Effector memory CD8-positive, alpha-beta T cell (primary cell): Measurements from ENCODE around the gene SPAG9.
A peak's percentile ranks its signal among the peaks of the same experiment; 100 is the strongest.

ENCODE experiments used
- ATAC-seq: fragments of 150-1000 bp; cut with Tn5 transposase; replicated peaks from 2 replicates; pipeline ENCODE4 v1.10.0; 2021; ENCODE audit warnings: mild to moderate bottlenecking, moderate library complexity
- DNase-seq, 3 experiments: peaks; one replicate each; pipeline ENCODE4 v3.0.0; 2021
- H3K27ac Mint-ChIP-seq, 2 donors: one replicate each; pipeline ENCODE4 v1.8.0; 2022; ENCODE audit warnings: mild to moderate bottlenecking in 2 of 2, mixed read lengths in 2 of 2, moderate library complexity in 2 of 2
- H3K27me3 Mint-ChIP-seq, 2 donors: one replicate each; pipeline ENCODE4 v1.8.0; 2022; ENCODE audit warnings: mixed read lengths in 2 of 2
- H3K36me3 Mint-ChIP-seq: one replicate; pipeline ENCODE4 v1.8.0; 2022; ENCODE audit warnings: mild to moderate bottlenecking, moderate library complexity, mixed read lengths; ENCODE audit not compliant: insufficient read depth
- H3K4me1 Mint-ChIP-seq, 2 donors: one replicate each; pipeline ENCODE4 v1.8.0; 2022; ENCODE audit warnings: low read depth in 2 of 2, mixed read lengths in 2 of 2
- H3K4me3 Mint-ChIP-seq, 2 donors: one replicate each; pipeline ENCODE4 v1.8.0; 2022; ENCODE audit warnings: mild to moderate bottlenecking in 2 of 2, mixed read lengths in 2 of 2, moderate library complexity in 2 of 2
- H3K9me3 Mint-ChIP-seq, 2 donors: one replicate each; pipeline ENCODE4 v1.8.0; 2022; ENCODE audit warnings: mixed read lengths in 2 of 2

Gene SPAG9

DNA sequence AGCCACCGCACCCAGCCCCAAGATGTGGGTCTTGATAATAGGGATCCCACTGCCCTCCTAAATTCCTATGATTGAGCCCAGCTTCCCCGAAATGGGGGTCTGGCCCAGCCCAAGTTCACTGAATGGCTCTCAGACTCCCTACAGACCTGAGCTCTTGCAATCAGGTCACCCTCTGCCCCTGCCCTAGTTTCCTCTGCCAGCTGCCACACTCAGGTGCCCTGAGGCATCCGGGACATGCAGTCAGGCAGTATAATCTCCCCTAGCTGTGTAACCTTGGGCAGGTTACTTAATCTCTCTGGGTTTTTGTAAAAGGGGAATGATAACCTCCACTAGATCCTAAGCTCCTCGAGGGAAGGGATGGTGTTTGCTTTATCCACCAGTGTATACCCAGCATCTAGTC is 193.4 kb downstream of the SPAG9 start:
- Mint-ChIP-seq H3K9me3 (no peaks in the 10 kb centered on the region), H3K27ac (peak overlapping the region in 1 of 2 donors; percentile 95), H3K27me3 (no peaks in the 10 kb centered on the region), H3K4me3 (peak overlapping the region in 1 of 2 donors; percentile 11), H3K36me3 (peaks cover 11% of the 10 kb centered on the region), H3K4me1 (peaks cover 23 to 44% of the 10 kb centered on the region in 2 donors)
- ATAC-seq (peak; percentile 68), DNase-seq (peak in 2 of 3 experiments; percentile 26 to 33)

DNA sequence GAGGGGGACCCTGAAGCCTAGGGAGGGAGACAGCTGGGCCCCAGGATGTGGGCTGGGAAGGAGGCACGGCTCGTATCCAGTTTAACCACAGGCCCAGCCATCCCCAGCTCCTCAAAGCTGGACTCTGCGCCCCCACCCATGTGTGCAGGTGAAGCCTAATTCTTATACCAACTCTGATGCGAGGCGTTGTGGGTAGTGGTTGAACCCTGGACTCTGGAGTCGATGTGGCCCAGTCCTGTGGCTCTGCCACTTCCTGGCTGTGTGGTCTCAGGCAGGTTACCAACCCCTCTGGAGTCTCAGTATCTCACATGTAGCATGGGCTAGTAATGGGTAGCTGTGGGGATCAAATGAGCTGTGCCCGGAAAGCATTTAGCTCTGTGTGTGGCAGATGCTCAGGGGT is 194.1 kb downstream of the SPAG9 start:
- peaks cover 4% of the 10 kb centered on the region for H3K36me3 Mint-ChIP-seq
- peaks cover 19 to 49% of the 10 kb centered on the region in 2 donors for H3K4me1 Mint-ChIP-seq
- H3K27me3 Mint-ChIP-seq = no peaks in the 10 kb centered on the region
- ATAC-seq (peak; percentile 42), DNase-seq (no peak)
- H3K4me3 Mint-ChIP-seq = peak overlapping the region in 1 of 2 donors; percentile 27
- peak overlapping the region in 1 of 2 donors; percentile 95 for H3K27ac Mint-ChIP-seq
- no peaks in the 10 kb centered on the region for H3K9me3 Mint-ChIP-seq

DNA sequence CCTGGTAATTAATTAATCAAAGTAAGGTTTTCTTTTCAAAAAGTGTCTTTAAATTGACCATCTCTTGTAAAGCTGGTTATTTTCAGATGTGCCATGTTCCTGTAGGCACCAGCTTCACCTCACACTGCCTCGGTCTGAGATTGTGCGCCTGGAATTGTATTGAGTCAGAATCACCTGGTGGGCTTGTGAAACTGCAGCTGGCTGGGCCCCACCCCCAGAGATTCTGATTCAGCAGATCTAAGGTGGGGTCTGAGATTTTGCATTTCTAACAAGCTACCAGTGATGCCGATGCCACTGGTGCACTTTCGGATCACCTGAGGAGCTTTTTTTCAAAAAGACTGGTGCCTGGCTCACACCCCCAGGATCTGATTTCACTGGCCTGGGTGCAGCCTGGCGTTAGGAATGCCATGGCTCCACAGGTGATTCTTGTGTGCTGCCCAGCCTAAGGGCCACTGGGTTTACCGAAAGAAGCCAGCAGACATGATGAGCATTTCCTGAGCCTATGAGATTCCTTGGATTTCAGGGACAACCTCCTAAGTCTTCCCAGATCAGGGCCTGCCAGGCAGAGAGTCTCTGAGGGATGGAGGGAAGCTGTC is 195.3 kb downstream of the SPAG9 start:
- Mint-ChIP-seq H3K4me3 (no peak overlapping the region), H3K4me1 (peaks cover 15 to 44% of the 10 kb centered on the region in 2 donors), H3K36me3 (no peaks in the 10 kb centered on the region), H3K27me3 (no peaks in the 10 kb centered on the region), H3K27ac (peak overlapping the region in 1 of 2 donors; percentile 99), H3K9me3 (no peaks in the 10 kb centered on the region)
- ATAC-seq = no peak
- DNase-seq = no peak

DNA sequence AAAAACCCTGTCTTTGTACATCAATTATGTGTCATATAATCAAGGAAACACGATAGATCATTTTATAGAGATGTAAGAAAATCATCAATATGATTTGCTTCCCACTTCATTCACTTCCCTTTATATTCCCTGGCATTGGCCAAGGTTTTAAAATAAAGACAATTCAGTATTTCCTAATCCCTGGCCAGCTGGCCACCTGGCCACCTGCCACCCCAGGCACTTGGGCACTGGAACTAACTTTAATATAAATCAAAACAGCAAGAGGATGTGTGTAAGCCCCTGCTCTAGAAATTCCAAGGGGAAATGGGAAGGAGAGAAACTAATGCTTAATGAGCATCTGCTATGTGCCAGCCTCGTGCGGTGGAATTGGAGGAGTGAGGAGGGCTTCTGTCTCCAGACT is 195.9 kb downstream of the SPAG9 start:
- DNase-seq (no peak), ATAC-seq (no peak)
- H3K4me3 Mint-ChIP-seq = no peak overlapping the region
- no peaks in the 10 kb centered on the region for H3K27me3 Mint-ChIP-seq
- H3K9me3 Mint-ChIP-seq = no peaks in the 10 kb centered on the region
- H3K4me1 Mint-ChIP-seq = peaks cover 9 to 42% of the 10 kb centered on the region in 2 donors
- H3K36me3 Mint-ChIP-seq = peaks cover under 1% of the 10 kb centered on the region
- peak overlapping the region in 1 of 2 donors; percentile 99 for H3K27ac Mint-ChIP-seq

DNA sequence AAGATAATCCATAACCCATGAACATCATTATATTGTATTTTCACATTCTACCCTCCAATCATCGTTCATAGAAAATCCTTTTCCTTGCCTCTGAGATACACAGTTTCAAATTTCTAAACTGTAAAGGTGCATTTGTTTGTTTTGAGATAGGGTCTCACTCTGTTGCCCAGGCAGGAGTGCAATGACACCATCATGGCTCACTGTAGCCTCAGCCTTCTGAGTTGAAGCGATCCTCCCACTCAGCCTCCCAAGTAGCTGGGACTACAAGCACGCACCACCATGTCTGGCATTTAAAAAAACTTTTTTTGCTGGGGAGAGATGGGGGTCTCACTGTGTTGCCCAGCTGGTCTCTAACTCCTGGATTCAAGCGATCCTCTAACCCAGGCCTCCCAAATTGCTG is 196.4 kb downstream of the SPAG9 start:
- peaks cover 6% of the 10 kb centered on the region for H3K36me3 Mint-ChIP-seq
- H3K27ac Mint-ChIP-seq = peak overlapping the region in 1 of 2 donors; percentile 99
- no peaks in the 10 kb centered on the region for H3K9me3 Mint-ChIP-seq
- H3K27me3 Mint-ChIP-seq = no peaks in the 10 kb centered on the region
- H3K4me1 Mint-ChIP-seq = peaks cover 12 to 46% of the 10 kb centered on the region in 2 donors
- no peak for ATAC-seq
- no peak overlapping the region for H3K4me3 Mint-ChIP-seq
- no peak for DNase-seq

DNA sequence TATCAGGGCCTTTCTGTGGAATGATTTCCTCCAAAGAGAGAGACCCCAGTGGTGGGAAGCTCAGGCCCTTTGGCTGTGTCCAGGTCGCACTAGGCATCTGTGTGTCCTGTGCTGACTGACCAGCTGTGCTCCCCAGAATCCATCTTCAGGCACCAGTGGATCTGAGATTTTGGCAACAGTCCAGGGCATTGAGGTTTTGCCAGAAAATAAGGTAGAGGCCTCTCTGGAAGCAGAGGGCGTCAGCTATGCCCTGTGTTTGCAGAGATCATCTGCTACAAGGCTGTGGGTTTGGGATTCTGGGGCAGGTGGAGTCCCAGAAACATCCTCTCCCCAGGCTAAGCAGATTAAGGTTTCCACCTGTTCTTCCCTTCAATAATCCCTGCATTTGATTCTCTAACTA is 197.1 kb downstream of the SPAG9 start:
- no peaks in the 10 kb centered on the region for H3K27me3 Mint-ChIP-seq
- no peaks in the 10 kb centered on the region for H3K9me3 Mint-ChIP-seq
- peaks cover 16 to 50% of the 10 kb centered on the region in 2 donors for H3K4me1 Mint-ChIP-seq
- ATAC-seq (no peak), DNase-seq (no peak)
- H3K4me3 Mint-ChIP-seq = no peak overlapping the region
- peaks cover 10% of the 10 kb centered on the region for H3K36me3 Mint-ChIP-seq
- H3K27ac Mint-ChIP-seq = peak overlapping the region in 1 of 2 donors; percentile 99

DNA sequence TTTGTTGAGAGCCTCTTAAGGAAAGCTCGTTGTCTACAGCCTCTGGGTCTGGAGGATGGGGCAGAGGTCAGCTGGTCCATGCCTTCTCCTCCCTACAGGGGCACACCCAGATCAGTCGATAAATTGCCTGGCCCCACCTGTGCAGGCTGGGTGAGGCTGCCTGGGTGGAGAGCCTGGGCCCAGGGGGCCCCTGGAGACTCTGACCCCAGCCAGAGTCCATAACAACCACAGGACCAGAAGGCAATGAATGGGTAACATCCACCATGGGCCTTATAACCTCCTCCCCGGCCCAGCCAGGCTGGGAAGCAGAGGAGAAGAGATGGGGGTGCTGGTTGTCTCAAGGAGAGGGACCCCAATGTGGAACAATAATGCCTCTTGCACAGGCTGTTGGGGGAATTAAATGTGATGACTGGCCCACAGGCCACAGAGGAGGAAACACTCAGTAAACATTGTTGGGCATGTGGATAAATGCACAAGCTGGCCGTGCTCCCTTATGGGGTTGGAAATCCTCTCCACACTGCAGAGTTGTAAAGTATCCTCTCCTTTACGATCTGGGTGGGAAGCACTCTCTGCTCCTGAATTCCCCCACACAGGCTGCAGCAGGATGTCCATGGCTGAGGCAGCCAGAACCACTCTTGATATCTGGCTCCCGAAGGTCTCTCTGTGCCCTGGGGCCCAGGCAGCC is 197.8 kb downstream of the SPAG9 start:
- Mint-ChIP-seq H3K27me3 (no peaks in the 10 kb centered on the region), H3K4me3 (no peak overlapping the region), H3K27ac (peak overlapping the region in 1 of 2 donors; percentile 99), H3K36me3 (peaks cover 14% of the 10 kb centered on the region), H3K4me1 (peaks cover 16 to 52% of the 10 kb centered on the region in 2 donors), H3K9me3 (no peaks in the 10 kb centered on the region)
- ATAC-seq = no peak
- DNase-seq = no peak

DNA sequence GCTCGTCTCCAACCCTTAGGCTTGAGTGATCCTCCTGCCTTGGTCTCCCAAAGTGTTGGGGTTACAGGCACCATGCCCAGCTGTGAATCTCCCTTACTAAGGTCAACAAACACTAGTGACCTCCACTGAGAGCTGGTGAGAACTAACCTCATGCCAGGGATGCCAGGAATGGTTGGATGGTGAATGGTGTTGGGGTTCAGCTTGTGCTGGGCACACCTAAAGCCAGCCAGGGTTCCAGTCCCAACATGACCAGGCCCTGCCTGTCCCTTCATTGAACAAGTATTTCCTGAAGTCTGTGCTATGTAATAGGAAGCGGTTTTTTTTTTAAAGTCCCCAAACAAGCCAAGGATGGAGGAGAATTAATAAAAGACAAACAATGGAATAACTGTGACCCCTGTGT is 198.6 kb downstream of the SPAG9 start:
- ATAC-seq (no peak), DNase-seq (no peak)
- Mint-ChIP-seq H3K4me3 (no peak overlapping the region), H3K4me1 (peaks cover 12 to 45% of the 10 kb centered on the region in 2 donors), H3K9me3 (no peaks in the 10 kb centered on the region), H3K27ac (peak overlapping the region in 1 of 2 donors; percentile 99), H3K27me3 (no peaks in the 10 kb centered on the region), H3K36me3 (peaks cover 14% of the 10 kb centered on the region)

DNA sequence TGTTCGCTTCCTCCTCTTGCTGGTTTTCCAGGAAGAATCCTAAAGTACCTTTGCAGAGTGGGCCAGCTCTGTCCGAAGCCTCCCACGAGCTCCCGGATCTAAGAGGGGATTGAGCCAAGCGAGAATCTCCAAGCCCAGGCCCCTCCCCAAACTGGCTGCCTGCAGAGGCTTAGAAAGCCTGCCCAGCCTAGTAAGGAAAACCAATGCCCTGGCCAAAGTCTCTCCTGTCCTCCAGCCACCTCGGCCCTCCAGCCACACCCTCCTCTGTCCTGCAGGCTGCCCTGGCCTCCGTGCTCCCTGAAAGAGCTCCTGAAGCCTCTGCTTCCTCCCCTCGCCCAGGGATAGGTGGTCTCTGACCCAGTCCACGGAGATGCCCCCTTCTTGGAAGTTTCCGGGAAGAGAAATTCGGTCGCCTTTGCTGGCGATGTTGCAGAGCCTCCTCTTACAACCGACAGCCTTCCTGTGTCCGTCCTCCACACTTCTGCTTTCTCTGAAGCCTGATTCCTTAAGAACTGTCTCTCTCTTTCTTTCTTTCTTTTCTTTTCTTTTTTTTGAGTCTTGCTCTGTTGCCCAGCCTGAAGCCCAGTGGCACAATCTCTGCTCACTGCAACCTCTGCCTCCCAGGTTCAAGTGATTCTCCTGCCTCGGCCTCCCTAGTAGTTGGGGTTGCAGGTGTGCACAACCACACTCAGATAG is 199.6 kb downstream of the SPAG9 start:
- peaks cover 14% of the 10 kb centered on the region for H3K36me3 Mint-ChIP-seq
- peaks cover 9 to 37% of the 10 kb centered on the region in 2 donors for H3K4me1 Mint-ChIP-seq
- ATAC-seq (no peak), DNase-seq (no peak)
- no peaks in the 10 kb centered on the region for H3K9me3 Mint-ChIP-seq
- H3K27me3 Mint-ChIP-seq = no peaks in the 10 kb centered on the region
- H3K27ac Mint-ChIP-seq = peak overlapping the region; percentile 78 to 99
- no peak overlapping the region for H3K4me3 Mint-ChIP-seq

DNA sequence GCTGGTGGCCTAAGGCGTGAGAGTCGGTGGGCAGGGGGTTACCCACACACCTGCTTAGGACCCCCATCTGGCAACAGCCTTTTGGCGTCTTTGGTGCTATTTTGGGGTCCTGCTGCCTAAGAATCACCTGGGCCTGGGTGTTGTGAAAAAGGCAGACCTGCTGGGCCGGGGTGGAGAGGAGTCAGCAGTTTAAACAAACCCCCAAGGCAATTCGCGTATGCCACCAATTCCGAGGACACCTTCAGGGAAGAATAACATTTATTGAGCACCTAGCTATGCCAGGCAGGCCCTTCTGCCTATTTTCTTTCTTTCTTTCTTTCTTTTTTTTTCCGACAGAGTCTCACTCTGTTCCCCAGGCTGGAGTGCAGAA is 200.6 kb downstream of the SPAG9 start:
- peak overlapping the region; percentile 79 to 81 for H3K4me3 Mint-ChIP-seq
- peak overlapping the region; percentile 99 to 100 for H3K27ac Mint-ChIP-seq
- no peaks in the 10 kb centered on the region for H3K27me3 Mint-ChIP-seq
- H3K36me3 Mint-ChIP-seq = peaks cover 14% of the 10 kb centered on the region
- no peak for DNase-seq
- H3K4me1 Mint-ChIP-seq = peaks cover 13 to 37% of the 10 kb centered on the region in 2 donors
- H3K9me3 Mint-ChIP-seq = no peaks in the 10 kb centered on the region
- no peak for ATAC-seq

DNA sequence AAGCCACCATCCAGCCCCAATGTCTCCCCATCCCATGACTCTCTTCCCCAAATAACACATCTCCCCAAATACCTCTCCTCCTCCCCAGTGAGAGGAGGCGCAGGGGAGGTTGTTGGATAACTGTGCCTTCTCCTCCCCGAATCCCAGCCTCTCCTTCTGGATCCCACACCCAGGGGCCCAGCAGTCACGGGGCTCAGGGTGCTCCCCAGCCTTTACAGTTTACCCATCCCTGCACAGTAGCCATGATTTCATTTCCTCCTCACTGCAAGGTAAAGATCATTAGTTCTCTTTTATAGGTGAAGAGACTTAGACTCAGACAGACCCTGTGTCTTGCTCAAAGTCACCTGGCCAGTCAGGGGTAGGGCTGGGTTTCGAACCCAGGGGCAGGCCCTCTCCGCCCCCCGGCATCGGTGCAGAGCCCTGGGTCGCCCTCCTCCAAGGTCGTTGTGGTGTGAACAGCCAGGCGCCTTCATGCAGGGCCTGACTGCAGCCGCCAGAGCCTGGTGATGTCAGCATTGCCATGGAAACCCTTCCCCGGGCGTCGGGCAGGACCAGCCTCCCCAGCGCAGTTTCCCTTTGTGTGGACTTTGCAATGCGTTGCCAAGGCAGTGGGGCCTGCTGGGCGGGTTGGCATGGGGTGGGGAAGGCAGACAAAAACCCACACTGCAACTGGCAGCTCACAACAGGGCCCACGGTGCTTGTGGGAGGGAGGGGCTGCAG is 201.2 kb downstream of the SPAG9 start:
- H3K4me1 Mint-ChIP-seq = peaks cover 13 to 34% of the 10 kb centered on the region in 2 donors
- peak overlapping the region; percentile 99 to 100 for H3K27ac Mint-ChIP-seq
- no peaks in the 10 kb centered on the region for H3K27me3 Mint-ChIP-seq
- peak; percentile 93 for ATAC-seq
- H3K4me3 Mint-ChIP-seq = peak overlapping the region; percentile 79 to 81
- H3K9me3 Mint-ChIP-seq = no peaks in the 10 kb centered on the region
- H3K36me3 Mint-ChIP-seq = peaks cover 14% of the 10 kb centered on the region
- peak; percentile 78 to 90 (median 88) for DNase-seq

DNA sequence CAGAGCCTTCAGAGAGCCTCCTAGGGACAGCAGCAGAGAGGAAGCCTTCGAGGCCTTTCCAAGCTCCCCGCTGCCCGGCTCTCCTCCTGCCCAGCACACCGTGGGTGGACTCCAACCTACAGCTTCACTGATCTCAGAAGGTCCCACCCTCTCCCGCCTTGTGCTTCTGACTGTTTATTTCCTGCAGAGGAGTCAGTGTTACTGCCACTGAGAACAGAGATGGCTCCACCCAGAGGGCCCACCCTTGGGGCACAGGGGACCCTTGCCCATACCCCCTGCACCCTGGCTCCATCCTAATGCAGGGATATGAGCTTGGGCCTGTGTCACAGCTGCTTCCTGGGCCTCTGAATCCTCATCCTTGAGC is 201.8 kb downstream of the SPAG9 start:
- Mint-ChIP-seq H3K4me1 (peaks cover 13 to 35% of the 10 kb centered on the region in 2 donors), H3K27me3 (no peaks in the 10 kb centered on the region), H3K9me3 (no peaks in the 10 kb centered on the region), H3K4me3 (peak overlapping the region; percentile 79 to 81), H3K36me3 (peaks cover 14% of the 10 kb centered on the region), H3K27ac (peak overlapping the region; percentile 99 to 100)
- ATAC-seq (peak; percentile 7), DNase-seq (peak in 1 of 3 experiments; percentile 14)
